ENCODE measurements around the gene OR8A1. TPM values are rescaled to one million over a fixed set of nuclear protein-coding genes. Genes with fewer than 3 reads are reported as not detected.
A peak's percentile ranks its signal among the peaks of the same experiment; 100 is the strongest.

Gene OR8A1
- total and polyA plus RNA-seq, 2 of the 4 experiments (the other 2 are of a cell fraction): not detected

DNA sequence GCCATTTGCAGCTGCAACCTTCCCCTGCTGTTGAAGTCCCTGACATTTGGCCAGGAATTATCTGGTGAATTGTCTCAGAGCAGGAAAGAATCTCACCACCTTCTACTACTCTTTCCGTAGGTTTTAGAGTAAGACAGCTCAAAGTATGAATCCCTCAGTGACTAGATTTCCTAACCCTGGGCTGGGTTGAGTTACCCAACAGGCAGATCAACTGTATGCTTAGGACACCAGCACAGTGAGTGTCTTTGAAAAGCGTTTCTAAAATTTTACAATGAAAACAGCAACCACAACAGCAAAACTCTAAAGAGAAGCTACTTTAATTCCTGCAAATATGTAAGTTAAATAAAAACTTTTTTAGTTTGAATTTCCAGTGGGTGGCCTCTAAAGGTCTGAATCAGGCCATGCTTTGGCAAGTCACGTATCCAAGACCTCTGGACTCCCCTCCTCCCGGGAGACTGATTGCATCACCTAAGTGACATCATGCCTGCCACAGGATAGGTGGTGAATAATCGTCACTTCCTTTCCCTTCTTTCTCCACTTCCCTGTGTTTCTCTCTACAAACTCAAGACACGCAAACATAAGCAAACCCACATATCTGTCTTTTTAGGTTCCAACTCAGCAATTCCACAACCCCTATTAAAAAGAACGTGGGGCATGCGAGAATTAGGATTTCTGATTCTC, 34.1 kb upstream of the OR8A1 start:
- intact Hi-C loops (cut with micrococcal nuclease) (no loop called here), dilution Hi-C loops (cut with HindIII; ENCODE audit: low sequenced_read_pairs, unreplicated experiment) (no loop called here), in situ Hi-C loops (cut with MboI; ENCODE audit: low sequenced_read_pairs) (no loop called here)
- Histone ChIP-seq H2BK120ac (ENCODE audit: low read depth, low read length) (no peak overlapping the region), H3K4ac (ENCODE audit: low read depth, low read length) (no peak overlapping the region), H3K14ac (replicated peaks; ENCODE audit: low read depth, low read length) (no peak overlapping the region), H2BK5ac (ENCODE audit: low read depth, low read length, poor library complexity, severe bottlenecking) (no peak overlapping the region), H3K18ac (ENCODE audit: low read depth, low read length) (no peak overlapping the region), H3K9ac (ENCODE audit: low read depth, low read length) (no peak overlapping the region), H3K4me3 (ENCODE audit: insufficient read depth, low read depth, low read length) (no peak overlapping the region), H3K9me3 (ENCODE audit: control insufficient read depth, insufficient read depth, low read length) (no peaks in the 10 kb centered on the region), H3K56ac (ENCODE audit: extremely low read depth, insufficient read depth, low read length) (no peak overlapping the region), H4K91ac (ENCODE audit: insufficient read depth, low read depth, low read length) (no peak overlapping the region), H2AFZ (replicated peaks; ENCODE audit: low read length, poor library complexity) (no peak overlapping the region), H2BK20ac (ENCODE audit: low read depth, low read length) (no peak overlapping the region), H3K4me1 (ENCODE audit: control insufficient read depth, insufficient read depth, low read length) (no peaks in the 10 kb centered on the region), H3K27ac (ENCODE audit: insufficient read depth, low read length) (no peak overlapping the region), H3K4me2 (ENCODE audit: low read depth, low read length) (no peak overlapping the region), H3K36me3 (ENCODE audit: control insufficient read depth, insufficient read depth, low read length) (no peaks in the 10 kb centered on the region), H2BK15ac (ENCODE audit: low read depth, low read length) (no peak overlapping the region), H4K5ac (ENCODE audit: low read depth, low read length) (no peak overlapping the region), H2AK5ac (ENCODE audit: low read depth, low read length) (no peak overlapping the region), H3K9me1 (ENCODE audit: insufficient read depth, low read length) (no peaks in the 10 kb centered on the region), H4K20me1 (ENCODE audit: insufficient read depth, low read length) (no peaks in the 10 kb centered on the region), H2AK9ac (replicated peaks; ENCODE audit: low read depth, low read length, poor library complexity) (no peak overlapping the region), H3K27me3 (ENCODE audit: control insufficient read depth, insufficient read depth, low read length) (no peaks in the 10 kb centered on the region), H3K23ac (ENCODE audit: low read depth, low read length) (no peak overlapping the region), H4K8ac (ENCODE audit: low read depth in 2 of 2, low read length in 2 of 2) (no peak overlapping the region), H3K79me1 (ENCODE audit: low read depth in 1 of 2, low read length in 2 of 2) (no peaks in the 10 kb centered on the region)
- ATAC-seq (ENCODE audit: low read depth) (no peak), DNase-seq (peak; percentile 6)
- ChIA-PET CTCF (no interaction called here), POLR2A (ENCODE audit: unreplicated experiment) (no interaction called here)
- TF ChIP-seq, protein P1, sequence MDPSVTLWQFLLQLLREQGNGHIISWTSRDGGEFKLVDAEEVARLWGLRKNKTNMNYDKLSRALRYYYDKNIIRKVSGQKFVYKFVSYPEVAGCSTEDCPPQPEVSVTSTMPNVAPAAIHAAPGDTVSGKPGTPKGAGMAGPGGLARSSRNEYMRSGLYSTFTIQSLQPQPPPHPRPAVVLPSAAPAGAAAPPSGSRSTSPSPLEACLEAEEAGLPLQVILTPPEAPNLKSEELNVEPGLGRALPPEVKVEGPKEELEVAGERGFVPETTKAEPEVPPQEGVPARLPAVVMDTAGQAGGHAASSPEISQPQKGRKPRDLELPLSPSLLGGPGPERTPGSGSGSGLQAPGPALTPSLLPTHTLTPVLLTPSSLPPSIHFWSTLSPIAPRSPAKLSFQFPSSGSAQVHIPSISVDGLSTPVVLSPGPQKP (IDR thresholded peaks at IDR 0.05; ENCODE audit: borderline replicate concordance, low read depth, low read length): no peak
- TF ChIP-seq CHD1 (IDR thresholded peaks at IDR 0.05; ENCODE audit: low read depth, low read length): no peak
- TF ChIP-seq CEBPB (IDR thresholded peaks at IDR 0.05; ENCODE audit: low read depth, low read length): peak; percentile 66
- 83% methylated on average over 1 of the region's 8 CpGs; no CpG with 5 or more reads in 1 of the 2 experiments for WGBS, 2 experiments (ENCODE audit: extremely low coverage in 2 of 2, insufficient read length in 1 of 2)
- BruUV-seq (replicated peaks): no TSS peak
